Measurements from ENCODE around the gene LMNA. TPM values are rescaled to one million over a fixed set of nuclear protein-coding genes. Genes with fewer than 3 reads are reported as not detected.

LMNA gene
- total RNA-seq, 1 donor: 1,039 TPM

DNA sequence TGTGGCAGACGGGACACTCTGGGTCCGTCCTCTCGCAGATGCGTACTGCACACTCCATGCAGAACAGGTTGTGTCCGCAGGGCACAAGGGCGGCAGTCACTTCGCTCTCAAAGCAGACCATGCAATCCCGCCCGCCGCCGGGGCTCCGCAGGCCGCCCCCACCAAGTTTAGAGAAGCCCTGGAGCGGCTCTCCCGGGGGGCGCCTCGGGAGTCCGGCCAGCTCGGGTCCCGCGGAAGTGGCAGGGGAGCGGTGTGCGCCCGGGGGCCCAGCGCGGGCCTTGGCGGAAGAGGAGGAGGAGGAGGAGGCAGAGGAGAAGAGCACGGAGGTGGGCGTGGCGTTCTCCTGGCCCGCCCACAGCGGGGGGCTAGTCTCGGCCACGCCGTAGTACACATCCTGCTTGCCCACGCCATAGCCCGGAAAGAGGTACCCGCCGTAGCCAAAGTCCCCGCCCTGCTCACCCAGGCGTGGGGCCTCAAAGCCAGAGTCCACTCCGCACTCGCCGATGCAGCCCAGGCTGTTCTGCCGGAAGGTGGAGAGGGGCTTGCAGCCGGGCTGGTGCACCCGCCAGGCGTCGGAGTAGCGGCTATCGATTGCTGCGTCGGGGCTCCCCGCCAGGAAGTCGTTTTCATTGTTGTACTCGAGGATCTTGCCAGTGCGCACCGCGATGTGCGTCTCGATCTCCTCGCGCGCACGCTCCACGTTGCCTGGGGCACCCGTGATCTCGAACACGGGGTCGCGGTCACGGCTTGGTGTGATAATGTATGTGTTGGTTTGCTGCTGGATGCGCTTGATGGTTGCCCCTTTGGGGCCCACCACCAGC, 37.7 kb upstream of the LMNA start:
- TF ChIP-seq, protein P1, sequence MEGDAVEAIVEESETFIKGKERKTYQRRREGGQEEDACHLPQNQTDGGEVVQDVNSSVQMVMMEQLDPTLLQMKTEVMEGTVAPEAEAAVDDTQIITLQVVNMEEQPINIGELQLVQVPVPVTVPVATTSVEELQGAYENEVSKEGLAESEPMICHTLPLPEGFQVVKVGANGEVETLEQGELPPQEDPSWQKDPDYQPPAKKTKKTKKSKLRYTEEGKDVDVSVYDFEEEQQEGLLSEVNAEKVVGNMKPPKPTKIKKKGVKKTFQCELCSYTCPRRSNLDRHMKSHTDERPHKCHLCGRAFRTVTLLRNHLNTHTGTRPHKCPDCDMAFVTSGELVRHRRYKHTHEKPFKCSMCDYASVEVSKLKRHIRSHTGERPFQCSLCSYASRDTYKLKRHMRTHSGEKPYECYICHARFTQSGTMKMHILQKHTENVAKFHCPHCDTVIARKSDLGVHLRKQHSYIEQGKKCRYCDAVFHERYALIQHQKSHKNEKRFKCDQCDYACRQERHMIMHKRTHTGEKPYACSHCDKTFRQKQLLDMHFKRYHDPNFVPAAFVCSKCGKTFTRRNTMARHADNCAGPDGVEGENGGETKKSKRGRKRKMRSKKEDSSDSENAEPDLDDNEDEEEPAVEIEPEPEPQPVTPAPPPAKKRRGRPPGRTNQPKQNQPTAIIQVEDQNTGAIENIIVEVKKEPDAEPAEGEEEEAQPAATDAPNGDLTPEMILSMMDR (IDR thresholded peaks at IDR 0.05; ENCODE audit: insufficient read depth, low read length): no peak
- no peak overlapping the region for H3K4me3 ChIP-seq (ENCODE audit: low read depth, low read length)
- DNase-seq (ENCODE audit: low read depth): no peak

DNA sequence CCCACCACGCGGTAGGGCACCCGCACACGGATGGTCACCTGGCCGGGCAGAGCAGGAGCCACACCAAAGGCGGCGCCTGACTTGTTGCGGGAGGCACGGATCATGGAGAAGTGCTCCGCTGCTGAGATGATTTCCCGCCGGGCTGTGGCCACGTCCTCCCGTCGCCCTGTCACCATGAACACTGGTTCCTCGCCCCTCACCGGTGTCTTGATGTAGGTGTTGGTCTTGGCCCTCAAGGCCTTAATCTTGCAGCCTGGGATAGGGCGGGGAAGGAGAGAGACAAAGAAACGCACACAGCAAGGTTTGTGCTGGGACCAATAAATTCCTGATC, 37.1 kb upstream of the LMNA start:
- no peak overlapping the region for H3K4me3 ChIP-seq (ENCODE audit: low read depth, low read length)
- TF ChIP-seq, protein P1 (IDR thresholded peaks at IDR 0.05; ENCODE audit: insufficient read depth, low read length): no peak
- DNase-seq (ENCODE audit: low read depth): no peak

DNA sequence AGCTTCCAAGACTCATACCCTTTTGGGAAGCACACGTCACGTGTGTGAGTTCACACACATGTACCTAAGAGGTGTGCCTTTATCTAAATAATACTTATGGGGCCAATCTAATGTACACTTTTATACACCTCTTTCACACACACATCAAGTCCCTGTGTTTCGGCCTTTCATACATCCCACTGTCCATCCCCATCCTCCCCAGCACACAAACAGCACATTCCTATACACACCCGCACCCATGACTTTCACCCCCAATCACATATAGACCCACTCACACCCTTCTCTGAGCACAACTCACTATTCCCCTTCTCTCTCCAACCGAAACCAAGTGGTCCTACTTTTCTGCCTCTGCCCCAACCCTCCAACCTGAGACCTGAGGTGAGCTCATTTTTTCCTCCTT, 35.8 kb upstream of the LMNA start:
- no peak for DNase-seq (ENCODE audit: low read depth)
- H3K4me3 ChIP-seq (ENCODE audit: low read depth, low read length): no peak overlapping the region
- TF ChIP-seq, protein P1 (IDR thresholded peaks at IDR 0.05; ENCODE audit: insufficient read depth, low read length): no peak

DNA sequence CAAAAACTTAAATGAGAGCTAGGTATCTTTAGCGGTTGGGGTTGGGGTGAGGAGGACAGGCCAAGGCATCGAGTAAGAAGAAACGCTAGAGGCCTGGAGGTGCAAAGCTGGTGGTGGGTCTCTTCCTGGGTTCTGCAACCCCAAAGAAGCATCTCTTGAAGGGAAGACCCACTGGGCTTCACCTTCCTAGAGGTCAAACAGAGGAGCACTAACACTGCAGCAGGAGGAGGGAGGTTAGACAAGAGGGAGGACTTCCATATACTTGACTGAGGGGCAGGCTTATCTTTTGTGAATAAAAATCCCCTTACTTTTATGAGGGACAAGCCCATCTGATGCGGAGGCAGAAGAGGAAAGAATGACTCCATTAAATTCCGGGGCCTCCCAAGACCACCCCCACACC, 34.7 kb upstream of the LMNA start:
- DNase-seq (ENCODE audit: low read depth): no peak
- no peak overlapping the region for H3K4me3 ChIP-seq (ENCODE audit: low read depth, low read length)

DNA sequence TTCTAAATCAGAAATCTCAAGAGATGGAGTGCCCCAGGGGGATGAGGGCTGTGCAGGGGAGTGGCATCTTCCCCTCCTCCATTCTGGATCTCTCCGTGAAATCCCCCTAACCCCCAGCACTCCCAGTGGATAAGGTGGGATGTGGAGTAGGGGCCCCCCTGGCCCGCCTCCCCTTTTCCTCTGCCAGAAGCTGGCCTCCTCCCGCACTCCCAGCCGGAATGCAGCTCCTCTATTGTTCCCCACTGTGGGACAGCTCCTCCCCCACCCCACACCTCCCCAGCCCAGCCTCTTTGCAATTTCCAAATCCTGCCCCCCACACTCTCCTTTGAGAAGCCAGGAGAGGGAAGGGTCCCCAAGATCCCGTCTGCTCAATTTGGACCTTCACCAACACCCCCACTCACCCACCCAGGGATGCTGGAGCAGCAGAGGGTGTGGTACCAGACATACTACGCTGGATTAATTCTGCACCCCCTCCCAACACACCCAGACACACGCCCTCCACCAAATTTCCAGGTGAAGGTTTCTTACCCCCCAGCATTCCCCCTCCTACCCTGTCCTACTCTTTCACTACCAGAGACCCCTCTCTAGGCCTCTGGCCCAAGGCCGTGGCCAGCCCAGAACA, 34.2 kb upstream of the LMNA start:
- TF ChIP-seq, protein P1 (IDR thresholded peaks at IDR 0.05; ENCODE audit: insufficient read depth, low read length): no peak
- DNase-seq (ENCODE audit: low read depth): no peak
- H3K4me3 ChIP-seq (ENCODE audit: low read depth, low read length): peak overlapping the region; percentile 22

More for the DNA sequence above, 34.7 kb upstream of the LMNA start:
- TF ChIP-seq, protein P1 (IDR thresholded peaks at IDR 0.05; ENCODE audit: insufficient read depth, low read length): no peak

DNA sequence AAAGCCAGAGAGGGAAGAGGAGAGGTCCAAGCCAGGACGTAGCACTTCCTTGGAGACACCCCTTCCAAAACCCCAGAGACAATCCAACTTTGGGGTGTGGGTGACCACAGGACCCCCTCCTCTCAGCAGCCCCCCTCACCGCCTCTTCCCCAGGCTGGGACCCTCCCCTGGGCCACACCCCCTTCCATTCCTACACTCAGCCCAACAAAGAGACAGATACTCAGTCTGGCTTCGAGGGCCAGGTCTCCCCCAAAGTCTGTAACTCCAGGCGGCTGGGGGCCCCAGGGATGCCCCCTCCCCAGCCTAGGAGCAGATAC, 33.7 kb upstream of the LMNA start:
- no peak for DNase-seq (ENCODE audit: low read depth)
- TF ChIP-seq, protein P1 (IDR thresholded peaks at IDR 0.05; ENCODE audit: insufficient read depth, low read length): no peak
- peak overlapping the region; percentile 64 for H3K4me3 ChIP-seq (ENCODE audit: low read depth, low read length)
